PFSK-1 (cell line): ENCODE data around the gene SELENOO.
A peak's percentile ranks its signal among the peaks of the same experiment; 100 is the strongest.

Source experiments
- FOXP2 ChIP-seq: optimal IDR thresholded peaks from 2 replicates; pipeline ENCODE3; 2011; ENCODE audit warnings: borderline replicate concordance, control low read depth, inconsistent platforms; ENCODE audit not compliant: insufficient read depth; ENCODE audit errors: extremely low read length, extremely low read depth
- POLR2AphosphoS5 ChIP-seq: IDR thresholded peaks from 2 replicates; pipeline ENCODE4 v1.6.1; 2012; ENCODE audit warnings: low read depth, mild to moderate bottlenecking, control low read depth, low read length, moderate library complexity
- SIN3A ChIP-seq: IDR thresholded peaks from 2 replicates; pipeline ENCODE4 v1.6.1; 2012; ENCODE audit warnings: mild to moderate bottlenecking, low read length, moderate library complexity, borderline replicate concordance; ENCODE audit not compliant: insufficient read depth
- TAF1 ChIP-seq: IDR thresholded peaks from 2 replicates; pipeline ENCODE4 v1.6.1; 2012; ENCODE audit warnings: low read length, control low read depth, borderline replicate concordance; ENCODE audit not compliant: insufficient read depth
- TF ChIP-seq, protein P1 (sequence below), 2 experiments: IDR thresholded peaks; 2 replicates each; pipeline versions ENCODE4 v1.6.1 to v1.8.0; 2011 to 2012; ENCODE audit warnings: low read depth in 2 of 2, low read length in 2 of 2, control low read depth in 1 of 2, inconsistent platforms in 1 of 2, mild to moderate bottlenecking in 1 of 2, moderate library complexity in 1 of 2; ENCODE audit not compliant: insufficient read depth in 1 of 2

The SELENOO gene

DNA sequence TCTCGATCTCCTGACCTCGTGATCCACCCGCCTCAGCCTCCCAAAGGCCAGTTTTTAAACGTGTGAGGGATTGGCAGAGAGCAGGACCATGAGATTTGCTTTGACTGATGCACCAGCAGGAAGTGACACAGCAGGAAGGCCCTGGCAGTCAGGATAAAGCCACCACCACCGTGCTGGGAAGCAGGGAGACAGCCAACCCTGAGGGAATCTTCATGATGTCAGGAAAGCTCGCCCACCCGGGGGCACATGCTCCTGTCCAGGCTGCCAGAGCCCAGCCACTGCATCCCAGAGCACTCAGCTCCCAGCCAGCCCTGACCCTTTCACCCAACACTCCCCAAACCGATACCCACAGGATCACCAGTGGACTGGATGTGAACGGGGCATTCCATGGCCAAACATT, 37.9 kb downstream of the SELENOO start:
- TF ChIP-seq FOXP2 (no peak), POLR2AphosphoS5 (no peak), TAF1 (no peak), SIN3A (no peak)
- TF ChIP-seq, protein P1, sequence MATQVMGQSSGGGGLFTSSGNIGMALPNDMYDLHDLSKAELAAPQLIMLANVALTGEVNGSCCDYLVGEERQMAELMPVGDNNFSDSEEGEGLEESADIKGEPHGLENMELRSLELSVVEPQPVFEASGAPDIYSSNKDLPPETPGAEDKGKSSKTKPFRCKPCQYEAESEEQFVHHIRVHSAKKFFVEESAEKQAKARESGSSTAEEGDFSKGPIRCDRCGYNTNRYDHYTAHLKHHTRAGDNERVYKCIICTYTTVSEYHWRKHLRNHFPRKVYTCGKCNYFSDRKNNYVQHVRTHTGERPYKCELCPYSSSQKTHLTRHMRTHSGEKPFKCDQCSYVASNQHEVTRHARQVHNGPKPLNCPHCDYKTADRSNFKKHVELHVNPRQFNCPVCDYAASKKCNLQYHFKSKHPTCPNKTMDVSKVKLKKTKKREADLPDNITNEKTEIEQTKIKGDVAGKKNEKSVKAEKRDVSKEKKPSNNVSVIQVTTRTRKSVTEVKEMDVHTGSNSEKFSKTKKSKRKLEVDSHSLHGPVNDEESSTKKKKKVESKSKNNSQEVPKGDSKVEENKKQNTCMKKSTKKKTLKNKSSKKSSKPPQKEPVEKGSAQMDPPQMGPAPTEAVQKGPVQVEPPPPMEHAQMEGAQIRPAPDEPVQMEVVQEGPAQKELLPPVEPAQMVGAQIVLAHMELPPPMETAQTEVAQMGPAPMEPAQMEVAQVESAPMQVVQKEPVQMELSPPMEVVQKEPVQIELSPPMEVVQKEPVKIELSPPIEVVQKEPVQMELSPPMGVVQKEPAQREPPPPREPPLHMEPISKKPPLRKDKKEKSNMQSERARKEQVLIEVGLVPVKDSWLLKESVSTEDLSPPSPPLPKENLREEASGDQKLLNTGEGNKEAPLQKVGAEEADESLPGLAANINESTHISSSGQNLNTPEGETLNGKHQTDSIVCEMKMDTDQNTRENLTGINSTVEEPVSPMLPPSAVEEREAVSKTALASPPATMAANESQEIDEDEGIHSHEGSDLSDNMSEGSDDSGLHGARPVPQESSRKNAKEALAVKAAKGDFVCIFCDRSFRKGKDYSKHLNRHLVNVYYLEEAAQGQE (IDR thresholded peaks at IDR 0.05; ENCODE audit: insufficient read depth in 1 of 2, low read depth in 2 of 2, low read length in 2 of 2): no peak

DNA sequence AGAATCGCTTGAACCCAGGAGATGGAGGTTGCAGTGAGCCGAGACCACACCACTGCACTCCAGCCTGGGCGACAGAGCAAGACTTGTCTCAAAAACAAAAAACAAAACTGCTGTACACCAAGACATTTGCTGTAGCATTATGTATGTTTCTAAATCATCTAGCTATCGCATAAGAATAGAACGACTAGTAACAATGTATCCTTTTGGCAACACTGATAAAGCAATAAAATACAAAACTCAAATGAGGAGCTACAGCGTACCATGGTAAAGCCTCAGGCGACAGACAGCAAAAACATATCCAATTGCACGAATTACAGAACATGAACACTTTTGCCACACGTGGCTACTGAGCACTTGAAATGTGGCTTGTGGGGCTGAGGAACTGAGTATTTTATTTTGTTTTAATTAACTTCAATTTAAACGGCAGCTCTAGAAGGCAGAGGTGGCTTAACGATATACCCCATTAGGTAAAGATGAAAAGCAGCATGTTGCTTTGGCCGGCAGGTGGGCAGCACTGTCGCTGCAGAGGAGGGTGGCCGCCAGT, 41.7 kb downstream of the SELENOO start:
- TF ChIP-seq SIN3A (no peak), POLR2AphosphoS5 (no peak), TAF1 (no peak), FOXP2 (no peak)
- TF ChIP-seq, protein P1 (IDR thresholded peaks at IDR 0.05; ENCODE audit: insufficient read depth in 1 of 2, low read depth in 2 of 2, low read length in 2 of 2): no peak

DNA sequence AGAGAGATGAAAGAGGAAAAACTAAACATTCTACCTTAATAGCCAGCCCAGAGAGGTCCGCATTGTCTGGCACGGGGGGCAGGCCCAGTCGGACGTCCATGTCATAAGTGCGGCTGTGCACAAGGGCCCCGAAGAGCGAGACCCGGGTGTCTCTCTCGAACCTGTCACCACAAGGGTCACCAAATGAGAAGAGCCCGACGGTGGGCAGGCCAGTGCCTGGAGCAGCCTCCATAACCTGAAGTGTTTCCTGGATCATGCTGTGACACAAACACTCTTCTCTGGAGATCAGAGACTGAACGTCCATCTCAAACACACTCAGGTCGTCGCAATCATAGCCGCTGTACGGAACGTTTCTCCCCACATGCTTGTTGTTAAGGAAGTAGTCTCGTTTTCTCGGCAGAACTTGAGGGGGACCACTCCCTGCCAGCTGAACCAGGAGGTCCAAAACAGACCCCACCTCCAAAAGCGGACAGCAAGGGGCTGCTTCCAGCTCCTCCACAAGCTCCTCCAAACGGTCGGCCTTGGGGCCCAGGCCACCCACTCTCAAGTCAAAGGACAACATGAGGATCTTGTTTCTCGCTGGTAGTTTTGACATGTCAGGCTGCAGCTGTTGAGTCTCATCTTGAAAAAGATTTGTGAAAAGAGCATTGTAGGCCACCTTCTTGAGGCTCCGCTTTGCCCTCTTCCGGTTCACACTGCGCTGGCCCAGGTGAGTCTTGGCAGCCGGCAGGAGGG, 43.0 kb downstream of the SELENOO start:
- no peak for TF ChIP-seq POLR2AphosphoS5
- TF ChIP-seq, protein P1 (IDR thresholded peaks at IDR 0.05; ENCODE audit: insufficient read depth in 1 of 2, low read depth in 2 of 2, low read length in 2 of 2): no peak
- no peak for TF ChIP-seq TAF1
- TF ChIP-seq FOXP2: no peak
- TF ChIP-seq SIN3A: no peak

DNA sequence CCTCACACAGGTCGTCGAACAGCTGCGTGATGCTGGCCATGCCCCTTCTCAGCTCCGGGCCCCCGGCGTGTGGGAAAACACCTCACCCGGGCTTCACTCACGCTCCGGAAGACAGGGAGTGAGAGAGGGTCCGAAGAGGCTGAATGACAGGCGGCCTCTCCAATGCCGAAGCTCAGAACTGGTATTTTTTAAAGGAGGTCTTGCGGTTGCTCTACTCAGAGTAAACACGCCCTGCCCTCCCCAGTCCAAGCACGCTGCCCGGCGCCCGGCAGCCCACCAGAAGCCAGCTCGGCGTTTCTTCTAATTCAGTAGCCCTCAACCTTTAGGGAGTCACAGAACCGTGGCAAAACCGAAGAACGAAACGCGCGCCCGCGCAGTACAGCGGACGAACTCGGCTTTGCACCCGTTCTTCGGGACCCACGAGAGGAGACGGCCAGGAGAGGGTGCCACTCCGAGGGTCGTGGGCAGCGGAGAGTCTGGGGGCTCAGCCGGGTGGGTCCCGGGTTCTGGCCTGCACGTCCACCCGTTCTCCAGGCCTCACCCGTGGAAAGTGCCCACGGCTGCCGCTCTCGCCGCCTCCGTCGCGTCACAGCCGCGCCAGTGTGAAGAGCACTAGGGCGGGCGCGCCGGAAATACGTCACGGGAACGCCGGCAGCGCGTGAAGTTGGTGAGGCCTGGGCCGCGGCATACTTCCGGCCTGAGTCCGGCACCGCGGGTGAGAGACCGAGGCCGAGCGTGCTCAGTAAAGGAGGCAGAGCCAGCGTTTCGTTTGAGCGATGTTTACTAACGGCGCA, 43.8 kb downstream of the SELENOO start, which contains the start of gene TUBGCP6:
Gene TUBGCP6, minus strand, starts transcription at position 604 of the 794 bp plus-strand sequence. Its CDS starts 564 bp downstream, at position 40.
- TF ChIP-seq FOXP2: no peak
- TF ChIP-seq POLR2AphosphoS5: peak; percentile 76
- no peak for TF ChIP-seq SIN3A
